Parathyroid adenoma (tissue), 2 donors: ENCODE results near the gene PDE4D.

Experiments used
- H2AFZ ChIP-seq: fragments of 300-600 bp; sonication (generic); one replicate; pipeline ENCODE4 v1.7.0; 2017; ENCODE audit warnings: antibody characterized with exemption, mild to moderate bottlenecking
- H3K27ac ChIP-seq: fragments of 300-600 bp; sonication (generic); one replicate; pipeline ENCODE4 v1.7.0; 2017
- H3K27me3 ChIP-seq: fragments of 300-600 bp; sonication (generic); one replicate; pipeline ENCODE4 v1.7.0; 2017; ENCODE audit warnings: low read length; ENCODE audit not compliant: control insufficient read depth, insufficient read depth
- H3K36me3 ChIP-seq: fragments of 300-600 bp; sonication (generic); one replicate; pipeline ENCODE4 v1.7.0; 2017; ENCODE audit warnings: low read length; ENCODE audit not compliant: control insufficient read depth, insufficient read depth
- H3K4me1 ChIP-seq: fragments of 300-600 bp; sonication (generic); one replicate; pipeline ENCODE4 v1.7.0; 2017; ENCODE audit warnings: control low read depth
- H3K4me2 ChIP-seq: fragments of 300-600 bp; sonication (generic); one replicate; pipeline ENCODE4 v1.7.0; 2017; ENCODE audit warnings: low read length
- H3K4me3 ChIP-seq: fragments of 300-600 bp; sonication (generic); one replicate; pipeline ENCODE4 v1.7.0; 2017; ENCODE audit warnings: low read depth, low read length
- H3K79me2 ChIP-seq: fragments of 300-600 bp; sonication (generic); one replicate; pipeline ENCODE4 v1.7.0; 2017; ENCODE audit warnings: control low read depth
- H3K9ac ChIP-seq: fragments of 300-600 bp; sonication (generic); one replicate; pipeline ENCODE4 v1.7.0; 2017; ENCODE audit warnings: mild to moderate bottlenecking
- H3K9me3 ChIP-seq: fragments of 300-600 bp; sonication (generic); one replicate; pipeline ENCODE4 v1.7.0; 2017; ENCODE audit warnings: low read length; ENCODE audit not compliant: control insufficient read depth
- CTCF ChIP-seq: fragments of 300-600 bp; sonication (generic); IDR thresholded peaks from one replicate; pipeline ENCODE4 v1.7.0; 2017; ENCODE audit warnings: antibody characterized with exemption, mild to moderate bottlenecking
- donor health status: primary hyperparathyroidism.

PDE4D gene

GRCh38 chr5:59117320-59117719 is 776.2 kb downstream of the PDE4D start:
- Histone ChIP-seq H3K27ac (no peak overlapping the region), H3K36me3 (no peaks in the 10 kb centered on the region), H3K27me3 (no peaks in the 10 kb centered on the region), H3K9ac (no peak overlapping the region), H3K4me2 (no peak overlapping the region), H2AFZ (no peak overlapping the region), H3K9me3 (no peaks in the 10 kb centered on the region), H3K4me3 (no peak overlapping the region), H3K79me2 (no peaks in the 10 kb centered on the region), H3K4me1 (no peaks in the 10 kb centered on the region)
- no peak for TF ChIP-seq CTCF

- H3K4me1 ChIP-seq = no peaks in the 10 kb centered on the region
- H3K27ac ChIP-seq = no peak overlapping the region
- no peaks in the 10 kb centered on the region for H3K36me3 ChIP-seq
- no peaks in the 10 kb centered on the region for H3K9me3 ChIP-seq
- no peaks in the 10 kb centered on the region for H3K27me3 ChIP-seq
- no peak for TF ChIP-seq CTCF
- no peak overlapping the region for H3K4me3 ChIP-seq
- H3K79me2 ChIP-seq = no peaks in the 10 kb centered on the region
- H3K4me2 ChIP-seq = no peak overlapping the region
- H2AFZ ChIP-seq = no peak overlapping the region
- H3K9ac ChIP-seq = no peak overlapping the region
These were observed 777.2 kb downstream of the PDE4D start for GRCh38 chr5:59116231-59116865.

GRCh38 chr5:59115345-59115744 is 778.2 kb downstream of the PDE4D start:
- H3K4me1 ChIP-seq = no peaks in the 10 kb centered on the region
- H3K27me3 ChIP-seq = no peaks in the 10 kb centered on the region
- no peak overlapping the region for H3K27ac ChIP-seq
- H3K79me2 ChIP-seq = no peaks in the 10 kb centered on the region
- no peaks in the 10 kb centered on the region for H3K9me3 ChIP-seq
- no peak overlapping the region for H3K4me2 ChIP-seq
- no peak overlapping the region for H3K9ac ChIP-seq
- no peak for TF ChIP-seq CTCF
- no peaks in the 10 kb centered on the region for H3K36me3 ChIP-seq
- no peak overlapping the region for H3K4me3 ChIP-seq
- H2AFZ ChIP-seq = no peak overlapping the region

GRCh38 chr5:59109383-59109782 is 784.1 kb downstream of the PDE4D start:
- Histone ChIP-seq H3K9me3 (no peaks in the 10 kb centered on the region), H3K27me3 (no peaks in the 10 kb centered on the region), H3K4me1 (no peaks in the 10 kb centered on the region), H3K79me2 (no peaks in the 10 kb centered on the region), H3K27ac (no peak overlapping the region), H2AFZ (no peak overlapping the region), H3K36me3 (no peaks in the 10 kb centered on the region), H3K4me3 (no peak overlapping the region), H3K9ac (no peak overlapping the region), H3K4me2 (no peak overlapping the region)
- TF ChIP-seq CTCF = no peak

- Histone ChIP-seq H3K9me3 (no peaks in the 10 kb centered on the region), H3K36me3 (no peaks in the 10 kb centered on the region), H3K4me2 (no peak overlapping the region), H3K4me3 (no peak overlapping the region), H3K9ac (no peak overlapping the region), H3K27ac (no peak overlapping the region), H2AFZ (no peak overlapping the region), H3K4me1 (no peaks in the 10 kb centered on the region), H3K79me2 (no peaks in the 10 kb centered on the region), H3K27me3 (no peaks in the 10 kb centered on the region)
- no peak for TF ChIP-seq CTCF
These were observed 785.8 kb downstream of the PDE4D start for GRCh38 chr5:59107692-59108091.
